HEK293 (cell line): ENCODE data around the gene RPS6KB2.
A peak's percentile ranks its signal among the peaks of the same experiment; 100 is the strongest.

Experiments
- CTCF ChIA-PET: fragments of 350-600 bp; formaldehyde crosslinking; extraction: SDS; loops from one replicate; lab custom pipeline; 2021; ENCODE audit warnings: antibody characterized with exemption; lab: Yijun Ruan, JAX
- POLR2A ChIA-PET: fragments of 300-600 bp; formaldehyde crosslinking; extraction: SDS; loops from one replicate; lab custom pipeline; 2020; ENCODE audit warnings: antibody characterized with exemption, inconsistent platforms; lab: Yijun Ruan, JAX
- H3K27ac ChIP-seq: fragments of 200-500 bp; sonication (Bioruptor generic); 2 replicates; pipeline ENCODE4 v1.5.1; 2014; ENCODE audit warnings: low read depth, low read length, control low read depth, inconsistent platforms; ENCODE audit errors: extremely low read depth
- H3K36me3 ChIP-seq, 2 experiments: fragments of 200-500 bp in 1 of 2; sonication (Bioruptor generic) in 1 of 2; 1 replicate in 1 of 2; 2 replicates in 1 of 2; pipeline ENCODE4 v1.5.1; 2014 to 2017; ENCODE audit warnings: inconsistent platforms in 2 of 2, low read length in 2 of 2; ENCODE audit not compliant: control insufficient read depth in 2 of 2, insufficient read depth in 1 of 2
- H3K4me1 ChIP-seq: fragments of 200-500 bp; sonication (Bioruptor generic); 2 replicates; pipeline ENCODE4 v1.5.1; 2014; ENCODE audit warnings: mild to moderate bottlenecking, low read length, inconsistent platforms; ENCODE audit not compliant: control insufficient read depth, insufficient read depth
- H3K4me3 ChIP-seq: 2 replicates; pipeline ENCODE4 v1.5.1; 2011; ENCODE audit warnings: low read depth, mild to moderate bottlenecking, control low read depth, low read length, moderate library complexity
- H3K9me3 ChIP-seq: fragments of 200-500 bp; sonication (Bioruptor generic); 2 replicates; pipeline ENCODE4 v1.5.1; 2014; ENCODE audit warnings: low read depth, low read length, inconsistent platforms; ENCODE audit not compliant: control insufficient read depth, insufficient read depth
- CTCF ChIP-seq: fragments of 450-650 bp; formaldehyde crosslinking; IDR thresholded peaks from 2 replicates; pipeline ENCODE4 v1.5.1; 2016; ENCODE audit warnings: missing biosample characterization, missing genetic modification characterization
- HOXA7 ChIP-seq: sonication (generic); formaldehyde crosslinking; IDR thresholded peaks from 2 replicates; pipeline ENCODE4 v1.8.1; 2022; ENCODE audit warnings: missing genetic modification reagents, borderline replicate concordance
- KLF9 ChIP-seq: fragments of 450-650 bp; formaldehyde crosslinking; IDR thresholded peaks from 2 replicates; pipeline ENCODE4 v1.5.1; 2016; ENCODE audit warnings: missing biosample characterization, missing genetic modification characterization, low read depth
- PATZ1 ChIP-seq: fragments of 450-650 bp; formaldehyde crosslinking; IDR thresholded peaks from 2 replicates; pipeline ENCODE4 v1.5.1; 2016; ENCODE audit warnings: missing biosample characterization, missing genetic modification characterization
- PRDM1 ChIP-seq: fragments of 450-650 bp; formaldehyde crosslinking; IDR thresholded peaks from 2 replicates; pipeline ENCODE4; 2016; ENCODE audit warnings: missing biosample characterization, missing genetic modification characterization
- PRDM10 ChIP-seq: fragments of 450-650 bp; formaldehyde crosslinking; IDR thresholded peaks from 2 replicates; pipeline ENCODE4 v1.5.1; 2016; ENCODE audit warnings: missing biosample characterization, missing genetic modification characterization
- WT1 ChIP-seq: fragments of 450-650 bp; formaldehyde crosslinking; IDR thresholded peaks from 2 replicates; pipeline ENCODE4 v1.5.1; 2016; ENCODE audit warnings: missing biosample characterization, missing genetic modification characterization
- ZBTB17 ChIP-seq: fragments of 450-650 bp; formaldehyde crosslinking; IDR thresholded peaks from 2 replicates; pipeline ENCODE4 v1.5.1; 2016; ENCODE audit warnings: missing biosample characterization, missing genetic modification characterization
- ZBTB8A ChIP-seq: fragments of 450-650 bp; formaldehyde crosslinking; IDR thresholded peaks from 2 replicates; pipeline ENCODE4 v1.5.1; 2016; ENCODE audit warnings: missing biosample characterization, missing genetic modification characterization
- ZNF10 ChIP-seq: fragments of 450-650 bp; formaldehyde crosslinking; IDR thresholded peaks from 2 replicates; pipeline ENCODE4 v1.5.1; 2017; ENCODE audit warnings: missing biosample characterization, missing genetic modification characterization
- ZNF133 ChIP-seq: fragments of 450-650 bp; formaldehyde crosslinking; IDR thresholded peaks from 2 replicates; pipeline ENCODE4 v1.5.1; 2016; ENCODE audit warnings: missing biosample characterization, missing genetic modification characterization
- ZNF16 ChIP-seq: fragments of 450-650 bp; formaldehyde crosslinking; IDR thresholded peaks from 2 replicates; pipeline ENCODE4 v1.5.1; 2016; ENCODE audit warnings: low read depth, missing biosample characterization, missing genetic modification characterization
- ZNF169 ChIP-seq: fragments of 450-650 bp; formaldehyde crosslinking; IDR thresholded peaks from 2 replicates; pipeline ENCODE4 v1.5.1; 2016; ENCODE audit warnings: missing biosample characterization, missing genetic modification characterization
- ZNF248 ChIP-seq: fragments of 450-650 bp; formaldehyde crosslinking; IDR thresholded peaks from 2 replicates; pipeline ENCODE4 v1.5.1; 2017; ENCODE audit warnings: missing biosample characterization, missing genetic modification characterization
- ZNF335 ChIP-seq: fragments of 450-650 bp; formaldehyde crosslinking; conservative IDR thresholded peaks from 2 replicates; pipeline ENCODE4 v1.5.1; 2016; ENCODE audit warnings: missing biosample characterization, missing genetic modification characterization
- ZNF350 ChIP-seq: fragments of 450-650 bp; formaldehyde crosslinking; IDR thresholded peaks from 2 replicates; pipeline ENCODE4 v1.5.0; 2017; ENCODE audit warnings: missing biosample characterization, mild to moderate bottlenecking, missing genetic modification characterization
- ZNF366 ChIP-seq: fragments of 450-650 bp; formaldehyde crosslinking; conservative IDR thresholded peaks from 2 replicates; pipeline ENCODE4 v1.5.1; 2016; ENCODE audit warnings: missing biosample characterization, missing genetic modification characterization
- ZNF596 ChIP-seq: fragments of 450-650 bp; IDR thresholded peaks from 2 replicates; pipeline ENCODE4 v1.5.0; 2018; ENCODE audit warnings: missing biosample characterization, mild to moderate bottlenecking, missing genetic modification characterization, moderate library complexity
- ZNF600 ChIP-seq: fragments of 450-650 bp; formaldehyde crosslinking; IDR thresholded peaks from 2 replicates; pipeline ENCODE4 v1.5.1; 2016; ENCODE audit warnings: missing biosample characterization, missing genetic modification characterization
- ZNF624 ChIP-seq: fragments of 450-650 bp; formaldehyde crosslinking; IDR thresholded peaks from 2 replicates; pipeline ENCODE4 v1.5.1; 2017; ENCODE audit warnings: missing biosample characterization, missing genetic modification characterization
- ZNF639 ChIP-seq: fragments of 450-650 bp; formaldehyde crosslinking; IDR thresholded peaks from 2 replicates; pipeline ENCODE4 v1.5.1; 2016; ENCODE audit warnings: missing biosample characterization, missing genetic modification characterization
- ZNF701 ChIP-seq: fragments of 450-650 bp; formaldehyde crosslinking; IDR thresholded peaks from 2 replicates; pipeline ENCODE4 v1.5.1; 2016; ENCODE audit warnings: missing biosample characterization, missing genetic modification characterization
- ZNF792 ChIP-seq: fragments of 450-650 bp; formaldehyde crosslinking; IDR thresholded peaks from 2 replicates; pipeline ENCODE4 v1.5.1; 2016; ENCODE audit warnings: missing biosample characterization, missing genetic modification characterization
- ZSCAN4 ChIP-seq: fragments of 450-650 bp; formaldehyde crosslinking; IDR thresholded peaks from 2 replicates; pipeline ENCODE4 v1.5.1; 2017; ENCODE audit warnings: missing biosample characterization, missing genetic modification characterization

The RPS6KB2 gene

GRCh38 chr11:67378544-67378943 lies 49.8 kb upstream of the RPS6KB2 start (continued):
- no peak for TF ChIP-seq PATZ1
- no peak for TF ChIP-seq ZNF133 (tag by site-specific recombination)
- TF ChIP-seq CTCF (tag by site-specific recombination) = no peak
- TF ChIP-seq ZNF248 (tag by site-specific recombination) = no peak

- Histone ChIP-seq H3K4me3 (no peak overlapping the region), H3K4me1 (peaks cover 2% of the 10 kb centered on the region; the same call in 1 of the 2 replicates), H3K9me3 (no peaks in the 10 kb centered on the region), H3K27ac (no peak overlapping the region), H3K36me3 (no peaks in the 10 kb centered on the region)
- ChIA-PET CTCF (interaction anchor here (0.6 to 25.6 kb wide), 7 partner anchors 10 to 253 kb away, joined by 3 to 898 read pairs (median 4); partner anchors contain the start of genes CLCF1 and POLD4), POLR2A (interaction anchor here (1.1 to 1.3 kb wide), 2 partner anchors 13 to 25 kb away, joined by 3 to 4 read pairs; partner anchors contain the start of gene RAD9A)
- TF ChIP-seq ZNF169 (no peak), ZSCAN4 (peak; percentile 63; the same call in 1 of the 2 replicates), ZBTB17 (tag by site-specific recombination) (no peak), KLF9 (no peak), ZNF600 (tag by site-specific recombination) (no peak), ZNF366 (tag by site-specific recombination) (no peak), ZNF10 (tag by site-specific recombination) (no peak), PRDM1 (tag by site-specific recombination) (0 out of 2 replicates have a peak, but pooled peaks have one; percentile 43), ZNF335 (tag by site-specific recombination) (peak; percentile 62; the same call in 1 of the 2 replicates), ZNF624 (tag by site-specific recombination) (no peak), ZNF792 (tag by site-specific recombination) (no peak), WT1 (tag by site-specific recombination) (peak; percentile 81), ZNF596 (no peak), ZBTB8A (tag by site-specific recombination) (no peak), ZNF701 (tag by site-specific recombination) (no peak), HOXA7 (CRISPR knock-in tag) (no peak), ZNF133 (tag by site-specific recombination) (no peak), ZNF16 (tag by site-specific recombination) (no peak), ZNF350 (tag by site-specific recombination) (no peak), PRDM10 (tag by site-specific recombination) (peak; percentile 46), ZNF639 (tag by site-specific recombination) (no peak)
Observed at GRCh38 chr11:67379061-67380058, 48.9 kb upstream of the RPS6KB2 start.
